ENCODE data around the gene TP73. TPM values are rescaled to one million over a fixed set of nuclear protein-coding genes. Genes with fewer than 3 reads are reported as not detected.

TP73 gene
- total and polyA plus RNA-seq, 2 donors (not counting 1 experiment from before 2014, with no cell fraction given): 1.2 to 2.4 TPM

DNA sequence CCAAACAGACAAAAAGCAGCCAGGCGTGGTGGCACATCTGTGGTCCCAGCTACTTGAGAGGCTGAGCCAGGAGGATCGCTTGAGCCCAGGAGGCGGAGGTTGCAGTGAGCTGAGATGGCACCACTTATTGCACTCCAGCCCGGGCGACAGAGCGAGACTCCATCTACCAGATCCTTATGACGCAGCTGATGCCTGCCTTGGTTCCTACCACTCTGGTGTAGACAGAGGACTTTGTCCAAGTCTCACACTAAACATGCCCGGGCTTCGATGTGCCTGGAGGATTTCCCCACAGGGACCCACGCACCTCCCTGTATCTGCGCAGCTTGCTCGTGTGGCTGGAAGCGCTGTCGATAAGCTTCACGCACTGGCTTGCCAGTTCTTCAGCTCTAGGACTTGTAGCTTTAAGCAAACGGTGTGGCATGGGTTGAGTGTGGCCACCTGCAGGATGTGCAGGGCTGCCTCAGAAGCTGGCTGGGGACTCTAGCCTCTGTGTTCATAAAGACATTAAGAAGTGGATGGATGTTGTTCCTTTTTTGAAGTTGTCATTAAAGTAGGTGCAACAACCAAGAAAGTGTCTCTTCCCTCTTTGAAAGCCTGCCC lies 22.7 kb upstream of the TP73 start:
- H3K27ac Mint-ChIP-seq: no peak overlapping the region
- TF ChIP-seq EZH2 (IDR thresholded peaks at IDR 0.05; ENCODE audit: borderline replicate concordance, insufficient read depth, low read depth, low read length, poor library complexity, severe bottlenecking): no peak
- TF ChIP-seq, protein P1, sequence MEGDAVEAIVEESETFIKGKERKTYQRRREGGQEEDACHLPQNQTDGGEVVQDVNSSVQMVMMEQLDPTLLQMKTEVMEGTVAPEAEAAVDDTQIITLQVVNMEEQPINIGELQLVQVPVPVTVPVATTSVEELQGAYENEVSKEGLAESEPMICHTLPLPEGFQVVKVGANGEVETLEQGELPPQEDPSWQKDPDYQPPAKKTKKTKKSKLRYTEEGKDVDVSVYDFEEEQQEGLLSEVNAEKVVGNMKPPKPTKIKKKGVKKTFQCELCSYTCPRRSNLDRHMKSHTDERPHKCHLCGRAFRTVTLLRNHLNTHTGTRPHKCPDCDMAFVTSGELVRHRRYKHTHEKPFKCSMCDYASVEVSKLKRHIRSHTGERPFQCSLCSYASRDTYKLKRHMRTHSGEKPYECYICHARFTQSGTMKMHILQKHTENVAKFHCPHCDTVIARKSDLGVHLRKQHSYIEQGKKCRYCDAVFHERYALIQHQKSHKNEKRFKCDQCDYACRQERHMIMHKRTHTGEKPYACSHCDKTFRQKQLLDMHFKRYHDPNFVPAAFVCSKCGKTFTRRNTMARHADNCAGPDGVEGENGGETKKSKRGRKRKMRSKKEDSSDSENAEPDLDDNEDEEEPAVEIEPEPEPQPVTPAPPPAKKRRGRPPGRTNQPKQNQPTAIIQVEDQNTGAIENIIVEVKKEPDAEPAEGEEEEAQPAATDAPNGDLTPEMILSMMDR (IDR thresholded peaks at IDR 0.05): no peak
- Histone ChIP-seq H3K9ac (ENCODE audit: low read length) (no peak overlapping the region), H3K79me2 (ENCODE audit: control insufficient read depth, insufficient read depth, low read length) (no peaks in the 10 kb centered on the region), H3K27me3 (replicated peaks in 1 of 4; ENCODE audit: control extremely low read depth in 1 of 4, control insufficient read depth in 3 of 4, insufficient read depth in 4 of 4, low read length in 3 of 4) (no peaks in the 10 kb centered on the region), H3K4me3 (ENCODE audit: control extremely low read depth in 1 of 5, extremely low read depth in 1 of 5, insufficient read depth in 1 of 5, low read depth in 2 of 5, low read length in 4 of 5) (no peak overlapping the region), H2AFZ (ENCODE audit: insufficient read depth, low read depth, low read length, poor library complexity, severe bottlenecking) (no peak overlapping the region), H4K20me1 (ENCODE audit: control insufficient read depth, insufficient read depth, low read length, poor library complexity, severe bottlenecking) (peaks cover 5% of the 10 kb centered on the region), H3K27ac (ENCODE audit: low read length in 2 of 2) (no peak overlapping the region), H3K4me2 (replicated peaks; ENCODE audit: low read depth, low read length, poor library complexity, severe bottlenecking) (no peak overlapping the region), H3K4me1 (ENCODE audit: control insufficient read depth in 2 of 2, insufficient read depth in 2 of 2, low read length in 2 of 2) (peaks cover 6 to 11% of the 10 kb centered on the region in 2 donors), H3K36me3 (replicated peaks in 1 of 2; ENCODE audit: control extremely low read depth in 1 of 2, control insufficient read depth in 1 of 2, extremely low read depth in 1 of 2, insufficient read depth in 2 of 2, low read length in 1 of 2) (peaks cover 0 to 62% of the 10 kb centered on the region in 2 experiments), H3K9me3 (ENCODE audit: control extremely low read depth in 1 of 3, control insufficient read depth in 2 of 3, insufficient read depth in 1 of 3, low read length in 2 of 3) (no peaks in the 10 kb centered on the region)
- DNase-seq (no peak), ATAC-seq (ENCODE audit: low read depth) (no peak)
- 91% methylated on average over 15 of the region's 16 CpGs for WGBS (ENCODE audit: insufficient coverage)
- H3K9me3 Mint-ChIP-seq (ENCODE audit: insufficient read depth): no peaks in the 10 kb centered on the region
- H3K27me3 Mint-ChIP-seq: no peaks in the 10 kb centered on the region
- peaks cover 14% of the 10 kb centered on the region for H3K4me1 Mint-ChIP-seq
- intact Hi-C loops (cut with micrococcal nuclease): loop anchor here (10.0 kb wide), 3 partner anchors 225 to 1215 kb away; partner anchors contain the start of genes CEP104, DFFB and PEX10
- H3K4me3 Mint-ChIP-seq: no peak overlapping the region
- CTCF ChIA-PET: interaction anchor here (1.1 to 3.8 kb wide), 4 partner anchors 9 to 176 kb away, joined by 4 to 37 read pairs (median 5); no protein-coding TSS in a partner anchor
- POLR2A ChIA-PET: interaction anchor here (0.6 kb wide), 1 partner anchor 1214 kb away, joined by 5 read pairs; no protein-coding TSS in a partner anchor

DNA sequence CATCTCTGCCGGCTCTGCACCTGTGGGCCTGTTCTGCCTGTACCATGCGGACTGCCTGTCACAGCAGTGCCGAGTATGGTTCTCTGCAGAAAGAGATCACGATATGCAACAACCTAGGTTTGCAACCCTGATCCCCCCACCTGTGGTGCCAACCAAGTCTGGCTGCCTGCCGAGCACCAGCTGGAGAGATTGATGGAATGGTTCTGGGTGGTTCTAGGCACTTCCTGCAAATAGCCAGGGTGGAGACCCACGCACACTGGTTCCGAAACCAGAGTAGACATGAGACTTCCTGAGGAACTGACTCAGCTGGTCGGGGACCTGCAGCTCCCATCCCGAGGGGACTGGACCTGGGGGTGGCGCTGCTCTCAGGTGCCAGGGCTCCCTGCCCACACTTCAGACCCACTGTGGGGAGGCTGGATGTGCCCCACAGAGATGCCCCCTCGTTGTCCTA lies 22.1 kb upstream of the TP73 start:
- CTCF ChIA-PET: interaction anchor here (1.1 to 3.8 kb wide), 4 partner anchors 10 to 177 kb away, joined by 4 to 37 read pairs (median 5); no protein-coding TSS in a partner anchor
- Mint-ChIP-seq H3K4me1 (peaks cover 14% of the 10 kb centered on the region), H3K9me3 (ENCODE audit: insufficient read depth) (no peaks in the 10 kb centered on the region), H3K27me3 (no peaks in the 10 kb centered on the region), H3K4me3 (no peak overlapping the region), H3K27ac (no peak overlapping the region)
- no peak overlapping the region for H3K4me2 ChIP-seq (replicated peaks; ENCODE audit: low read depth, low read length, poor library complexity, severe bottlenecking)
- TF ChIP-seq, protein P1 (IDR thresholded peaks at IDR 0.05): no peak
- no peak for TF ChIP-seq EZH2 (IDR thresholded peaks at IDR 0.05; ENCODE audit: borderline replicate concordance, insufficient read depth, low read depth, low read length, poor library complexity, severe bottlenecking)
- H4K20me1 ChIP-seq (ENCODE audit: control insufficient read depth, insufficient read depth, low read length, poor library complexity, severe bottlenecking): peaks cover 5% of the 10 kb centered on the region
- H3K4me1 ChIP-seq (ENCODE audit: control insufficient read depth in 2 of 2, insufficient read depth in 2 of 2, low read length in 2 of 2): peaks cover 6 to 11% of the 10 kb centered on the region in 2 donors
- no peaks in the 10 kb centered on the region for H3K79me2 ChIP-seq (ENCODE audit: control insufficient read depth, insufficient read depth, low read length)
- H3K4me3 ChIP-seq (ENCODE audit: control extremely low read depth in 1 of 5, extremely low read depth in 1 of 5, insufficient read depth in 1 of 5, low read depth in 2 of 5, low read length in 4 of 5): no peak overlapping the region
- H2AFZ ChIP-seq (ENCODE audit: insufficient read depth, low read depth, low read length, poor library complexity, severe bottlenecking): no peak overlapping the region
- no peaks in the 10 kb centered on the region for H3K9me3 ChIP-seq (ENCODE audit: control extremely low read depth in 1 of 3, control insufficient read depth in 2 of 3, insufficient read depth in 1 of 3, low read length in 2 of 3)
- H3K9ac ChIP-seq (ENCODE audit: low read length): no peak overlapping the region
- ATAC-seq (ENCODE audit: low read depth): no peak
- intact Hi-C loops (cut with micrococcal nuclease): no loop called here
- peaks cover 0 to 67% of the 10 kb centered on the region in 2 experiments for H3K36me3 ChIP-seq (replicated peaks in 1 of 2; ENCODE audit: control extremely low read depth in 1 of 2, control insufficient read depth in 1 of 2, extremely low read depth in 1 of 2, insufficient read depth in 2 of 2, low read length in 1 of 2)
- 57% methylated on average over 9 of the region's 11 CpGs for WGBS (ENCODE audit: insufficient coverage)
- POLR2A ChIA-PET: no interaction called here
- DNase-seq: no peak
- H3K27me3 ChIP-seq (replicated peaks in 1 of 4; ENCODE audit: control extremely low read depth in 1 of 4, control insufficient read depth in 3 of 4, insufficient read depth in 4 of 4, low read length in 3 of 4): no peaks in the 10 kb centered on the region
- H3K27ac ChIP-seq (ENCODE audit: low read length in 2 of 2): no peak overlapping the region

All from B cell (primary cell).